Measurements from ENCODE around the gene ARRDC4.
A peak's percentile ranks its signal among the peaks of the same experiment; 100 is the strongest.

ARRDC4 gene

GRCh38 chr15:97976766-97977503, 16.4 kb downstream of the ARRDC4 start:
- Histone ChIP-seq H3K4me1 (ENCODE audit: control extremely low read depth in 1 of 4, control insufficient read depth in 4 of 4, insufficient read depth in 4 of 4, low read length in 3 of 4) (peaks cover 12 to 28% (median 19%) of the 10 kb centered on the region in 4 experiments), H3K27ac (ENCODE audit: insufficient read depth in 1 of 2, low read depth in 1 of 2, low read length in 2 of 2, poor library complexity in 1 of 2, severe bottlenecking in 2 of 2) (no peak overlapping the region), H3K9me3 (ENCODE audit: control extremely low read depth in 1 of 5, control insufficient read depth in 4 of 5, insufficient read depth in 2 of 5, low read depth in 1 of 5, low read length in 4 of 5) (no peaks in the 10 kb centered on the region), H3K27me3 (replicated peaks in 2 of 5; ENCODE audit: control insufficient read depth in 4 of 5, insufficient read depth in 5 of 5, low read length in 4 of 5) (no peaks in the 10 kb centered on the region), H3K36me3 (ENCODE audit: control insufficient read depth in 4 of 4, insufficient read depth in 4 of 4, low read length in 3 of 4) (peaks cover 9 to 29% (median 17%) of the 10 kb centered on the region in 4 experiments), H3K4me3 (ENCODE audit: control insufficient read depth in 1 of 7, extremely low read depth in 1 of 7, insufficient read depth in 4 of 7, low read depth in 2 of 7, low read length in 6 of 7) (no peak overlapping the region)
- DNase-seq = no peak
- ChIA-PET CTCF (interaction anchor here (1.1 to 1.2 kb wide), 3 partner anchors 12 to 201 kb away, joined by 3 to 4 read pairs (median 3); no protein-coding TSS in a partner anchor), POLR2A (no interaction called here)
- WGBS (ENCODE audit: insufficient coverage) = 87% methylated on average over 3 of the region's 10 CpGs

GRCh38 chr15:97977734-97978133, 17.2 kb downstream of the ARRDC4 start:
- H3K27ac ChIP-seq (ENCODE audit: insufficient read depth in 1 of 2, low read depth in 1 of 2, low read length in 2 of 2, poor library complexity in 1 of 2, severe bottlenecking in 2 of 2) = no peak overlapping the region
- no peak for DNase-seq
- H3K36me3 ChIP-seq (ENCODE audit: control insufficient read depth in 4 of 4, insufficient read depth in 4 of 4, low read length in 3 of 4) = peaks cover 8 to 21% (median 10%) of the 10 kb centered on the region in 4 experiments
- WGBS (ENCODE audit: insufficient coverage) = 89% methylated on average over 8 of the region's 8 CpGs
- POLR2A ChIA-PET = no interaction called here
- no peaks in the 10 kb centered on the region for H3K9me3 ChIP-seq (ENCODE audit: control extremely low read depth in 1 of 5, control insufficient read depth in 4 of 5, insufficient read depth in 2 of 5, low read depth in 1 of 5, low read length in 4 of 5)
- H3K4me1 ChIP-seq (ENCODE audit: control extremely low read depth in 1 of 4, control insufficient read depth in 4 of 4, insufficient read depth in 4 of 4, low read length in 3 of 4) = peaks cover 12 to 28% (median 19%) of the 10 kb centered on the region in 4 experiments
- CTCF ChIA-PET = interaction anchor here (1.0 to 1.4 kb wide), 4 partner anchors 15 to 200 kb away, joined by 3 to 4 read pairs (median 4); no protein-coding TSS in a partner anchor
- H3K27me3 ChIP-seq (replicated peaks in 2 of 5; ENCODE audit: control insufficient read depth in 4 of 5, insufficient read depth in 5 of 5, low read length in 4 of 5) = no peaks in the 10 kb centered on the region
- no peak overlapping the region for H3K4me3 ChIP-seq (ENCODE audit: control insufficient read depth in 1 of 7, extremely low read depth in 1 of 7, insufficient read depth in 4 of 7, low read depth in 2 of 7, low read length in 6 of 7)

GRCh38 chr15:97978401-97979139, 18.1 kb downstream of the ARRDC4 start:
- DNase-seq = peak; percentile 14 to 66 (median 42)
- Histone ChIP-seq H3K27ac (ENCODE audit: insufficient read depth in 1 of 2, low read depth in 1 of 2, low read length in 2 of 2, poor library complexity in 1 of 2, severe bottlenecking in 2 of 2) (peak overlapping the region; percentile 4 to 18), H3K36me3 (ENCODE audit: control insufficient read depth in 4 of 4, insufficient read depth in 4 of 4, low read length in 3 of 4) (peaks cover 6 to 13% (median 7%) of the 10 kb centered on the region in 4 experiments), H3K27me3 (replicated peaks in 2 of 5; ENCODE audit: control insufficient read depth in 4 of 5, insufficient read depth in 5 of 5, low read length in 4 of 5) (no peaks in the 10 kb centered on the region), H3K4me3 (ENCODE audit: control insufficient read depth in 1 of 7, extremely low read depth in 1 of 7, insufficient read depth in 4 of 7, low read depth in 2 of 7, low read length in 6 of 7) (peak overlapping the region in 2 of 7 experiments; percentile 34 to 42), H3K9me3 (ENCODE audit: control extremely low read depth in 1 of 5, control insufficient read depth in 4 of 5, insufficient read depth in 2 of 5, low read depth in 1 of 5, low read length in 4 of 5) (no peaks in the 10 kb centered on the region), H3K4me1 (ENCODE audit: control extremely low read depth in 1 of 4, control insufficient read depth in 4 of 4, insufficient read depth in 4 of 4, low read length in 3 of 4) (peaks cover 12 to 28% (median 19%) of the 10 kb centered on the region in 4 experiments)
- CTCF ChIA-PET = interaction anchor here (0.7 to 1.8 kb wide), 5 partner anchors 9 to 199 kb away, joined by 3 to 7 read pairs (median 4); partner anchors contain the start of gene ARRDC4
- WGBS (ENCODE audit: insufficient coverage) = no CpG with 5 or more reads among the region's 4 CpGs
- POLR2A ChIA-PET = interaction anchor here (1.2 kb wide), 1 partner anchor 12 kb away, joined by 3 read pairs; no protein-coding TSS in a partner anchor

- peaks cover under 1 to 9% (median 3%) of the 10 kb centered on the region in 4 experiments for H3K36me3 ChIP-seq (ENCODE audit: control insufficient read depth in 4 of 4, insufficient read depth in 4 of 4, low read length in 3 of 4)
- H3K27me3 ChIP-seq (replicated peaks in 2 of 5; ENCODE audit: control insufficient read depth in 4 of 5, insufficient read depth in 5 of 5, low read length in 4 of 5) = no peaks in the 10 kb centered on the region
- H3K27ac ChIP-seq (ENCODE audit: insufficient read depth in 1 of 2, low read depth in 1 of 2, low read length in 2 of 2, poor library complexity in 1 of 2, severe bottlenecking in 2 of 2) = no peak overlapping the region
- H3K4me1 ChIP-seq (ENCODE audit: control extremely low read depth in 1 of 4, control insufficient read depth in 4 of 4, insufficient read depth in 4 of 4, low read length in 3 of 4) = peaks cover 12 to 28% (median 19%) of the 10 kb centered on the region in 4 experiments
- WGBS (ENCODE audit: insufficient coverage) = no CpG with 5 or more reads among the region's 2 CpGs
- DNase-seq = peak; percentile 73 to 84 (median 74)
- ChIA-PET CTCF (interaction anchor here (0.7 to 1.8 kb wide), 4 partner anchors 9 to 199 kb away, joined by 3 to 7 read pairs (median 4); partner anchors contain the start of gene ARRDC4), POLR2A (interaction anchor here (1.2 kb wide), 1 partner anchor 12 kb away, joined by 3 read pairs; no protein-coding TSS in a partner anchor)
- peak overlapping the region in 2 of 7 experiments; percentile 34 to 42 for H3K4me3 ChIP-seq (ENCODE audit: control insufficient read depth in 1 of 7, extremely low read depth in 1 of 7, insufficient read depth in 4 of 7, low read depth in 2 of 7, low read length in 6 of 7)
- no peaks in the 10 kb centered on the region for H3K9me3 ChIP-seq (ENCODE audit: control extremely low read depth in 1 of 5, control insufficient read depth in 4 of 5, insufficient read depth in 2 of 5, low read depth in 1 of 5, low read length in 4 of 5)
Measured at GRCh38 chr15:97979140-97979520, 18.6 kb downstream of the ARRDC4 start.

GRCh38 chr15:97981058-97981457, 20.6 kb downstream of the ARRDC4 start:
- Histone ChIP-seq H3K4me3 (ENCODE audit: control insufficient read depth in 1 of 7, extremely low read depth in 1 of 7, insufficient read depth in 4 of 7, low read depth in 2 of 7, low read length in 6 of 7) (no peak overlapping the region), H3K4me1 (ENCODE audit: control extremely low read depth in 1 of 4, control insufficient read depth in 4 of 4, insufficient read depth in 4 of 4, low read length in 3 of 4) (peaks cover 12 to 28% (median 19%) of the 10 kb centered on the region in 4 experiments), H3K9me3 (ENCODE audit: control extremely low read depth in 1 of 5, control insufficient read depth in 4 of 5, insufficient read depth in 2 of 5, low read depth in 1 of 5, low read length in 4 of 5) (no peaks in the 10 kb centered on the region), H3K27ac (ENCODE audit: insufficient read depth in 1 of 2, low read depth in 1 of 2, low read length in 2 of 2, poor library complexity in 1 of 2, severe bottlenecking in 2 of 2) (no peak overlapping the region), H3K36me3 (ENCODE audit: control insufficient read depth in 4 of 4, insufficient read depth in 4 of 4, low read length in 3 of 4) (no peaks in the 10 kb centered on the region), H3K27me3 (replicated peaks in 2 of 5; ENCODE audit: control insufficient read depth in 4 of 5, insufficient read depth in 5 of 5, low read length in 4 of 5) (no peaks in the 10 kb centered on the region)
- ChIA-PET POLR2A (no interaction called here), CTCF (interaction anchor here (0.8 to 2.1 kb wide), 4 partner anchors 12 to 105 kb away, joined by 3 to 12 read pairs (median 5); no protein-coding TSS in a partner anchor)
- 73% methylated on average over 2 of the region's 3 CpGs for WGBS (ENCODE audit: insufficient coverage)
- no peak for DNase-seq

- Histone ChIP-seq H3K27ac (ENCODE audit: insufficient read depth in 1 of 2, low read depth in 1 of 2, low read length in 2 of 2, poor library complexity in 1 of 2, severe bottlenecking in 2 of 2) (no peak overlapping the region), H3K9me3 (ENCODE audit: control extremely low read depth in 1 of 5, control insufficient read depth in 4 of 5, insufficient read depth in 2 of 5, low read depth in 1 of 5, low read length in 4 of 5) (peaks cover 0 to 4% (median under 1%) of the 10 kb centered on the region in 5 experiments), H3K4me1 (ENCODE audit: control extremely low read depth in 1 of 4, control insufficient read depth in 4 of 4, insufficient read depth in 4 of 4, low read length in 3 of 4) (peaks cover 12 to 28% (median 19%) of the 10 kb centered on the region in 4 experiments), H3K4me3 (ENCODE audit: control insufficient read depth in 1 of 7, extremely low read depth in 1 of 7, insufficient read depth in 4 of 7, low read depth in 2 of 7, low read length in 6 of 7) (no peak overlapping the region), H3K36me3 (ENCODE audit: control insufficient read depth in 4 of 4, insufficient read depth in 4 of 4, low read length in 3 of 4) (no peaks in the 10 kb centered on the region), H3K27me3 (replicated peaks in 2 of 5; ENCODE audit: control insufficient read depth in 4 of 5, insufficient read depth in 5 of 5, low read length in 4 of 5) (no peaks in the 10 kb centered on the region)
- CTCF ChIA-PET = interaction anchor here (1.9 to 2.1 kb wide), 2 partner anchors 11 to 15 kb away, joined by 7 to 12 read pairs; no protein-coding TSS in a partner anchor
- DNase-seq = no peak
- WGBS (ENCODE audit: insufficient coverage) = 100% methylated on average over 1 of the region's 1 CpG
- POLR2A ChIA-PET = no interaction called here
Measured at GRCh38 chr15:97981758-97982157, 21.3 kb downstream of the ARRDC4 start.
